ENCODE results near the gene CSF3R.

Gene CSF3R

GRCh38 chr1:36482724-36483388 lies at the start of gene CSF3R:
CSF3R (minus strand) TSS chr1:36482913; CDS start chr1:36479496, 3,417 bp downstream.
- Histone ChIP-seq H3K27ac (ENCODE audit: low read depth, low read length) (no peak within 1 kb of the TSS), H3K27me3 (ENCODE audit: control insufficient read depth in 1 of 2, insufficient read depth in 2 of 2, low read length in 2 of 2) (no peaks in the 10 kb centered on the region), H3K36me3 (ENCODE audit: insufficient read depth, low read length) (no peaks in the 10 kb centered on the region), H3K4me3 (ENCODE audit: low read depth in 1 of 2, low read length in 2 of 2) (no peak within 1 kb of the TSS), H3K9ac (ENCODE audit: low read length) (no peak within 1 kb of the TSS), H3K4me1 (ENCODE audit: insufficient read depth, low read length) (no peaks in the 10 kb centered on the region), H3K9me3 (ENCODE audit: low read length) (no peaks in the 10 kb centered on the region)

- Histone ChIP-seq H3K9me3 (ENCODE audit: low read length) (no peaks in the 10 kb centered on the region), H3K9ac (ENCODE audit: low read length) (no peak overlapping the region), H3K27ac (ENCODE audit: low read depth, low read length) (no peak overlapping the region), H3K4me1 (ENCODE audit: insufficient read depth, low read length) (no peaks in the 10 kb centered on the region), H3K36me3 (ENCODE audit: insufficient read depth, low read length) (no peaks in the 10 kb centered on the region), H3K4me3 (ENCODE audit: low read depth in 1 of 2, low read length in 2 of 2) (no peak overlapping the region), H3K27me3 (ENCODE audit: control insufficient read depth in 1 of 2, insufficient read depth in 2 of 2, low read length in 2 of 2) (peaks cover 0 to 8% of the 10 kb centered on the region in 2 donors)
These were observed 49.1 kb upstream of the CSF3R start for GRCh38 chr1:36531833-36532232.

- Histone ChIP-seq H3K27me3 (ENCODE audit: control insufficient read depth in 1 of 2, insufficient read depth in 2 of 2, low read length in 2 of 2) (peaks cover 0 to 8% of the 10 kb centered on the region in 2 donors), H3K4me3 (ENCODE audit: low read depth in 1 of 2, low read length in 2 of 2) (no peak overlapping the region), H3K27ac (ENCODE audit: low read depth, low read length) (no peak overlapping the region), H3K36me3 (ENCODE audit: insufficient read depth, low read length) (no peaks in the 10 kb centered on the region), H3K4me1 (ENCODE audit: insufficient read depth, low read length) (no peaks in the 10 kb centered on the region), H3K9ac (ENCODE audit: low read length) (no peak overlapping the region), H3K9me3 (ENCODE audit: low read length) (no peaks in the 10 kb centered on the region)
These were observed 48.1 kb upstream of the CSF3R start for GRCh38 chr1:36530791-36531190.

- Histone ChIP-seq H3K27me3 (ENCODE audit: control insufficient read depth in 1 of 2, insufficient read depth in 2 of 2, low read length in 2 of 2) (peaks cover 0 to 8% of the 10 kb centered on the region in 2 donors), H3K9me3 (ENCODE audit: low read length) (no peaks in the 10 kb centered on the region), H3K36me3 (ENCODE audit: insufficient read depth, low read length) (no peaks in the 10 kb centered on the region), H3K27ac (ENCODE audit: low read depth, low read length) (no peak overlapping the region), H3K4me3 (ENCODE audit: low read depth in 1 of 2, low read length in 2 of 2) (no peak overlapping the region), H3K4me1 (ENCODE audit: insufficient read depth, low read length) (no peaks in the 10 kb centered on the region), H3K9ac (ENCODE audit: low read length) (no peak overlapping the region)
These were observed 47.5 kb upstream of the CSF3R start for GRCh38 chr1:36530261-36530660.

GRCh38 chr1:36529769-36530260 lies 47.1 kb upstream of the CSF3R start:
- Histone ChIP-seq H3K27me3 (ENCODE audit: control insufficient read depth in 1 of 2, insufficient read depth in 2 of 2, low read length in 2 of 2) (peaks cover 0 to 8% of the 10 kb centered on the region in 2 donors), H3K27ac (ENCODE audit: low read depth, low read length) (no peak overlapping the region), H3K9me3 (ENCODE audit: low read length) (no peaks in the 10 kb centered on the region), H3K4me3 (ENCODE audit: low read depth in 1 of 2, low read length in 2 of 2) (no peak overlapping the region), H3K9ac (ENCODE audit: low read length) (no peak overlapping the region), H3K36me3 (ENCODE audit: insufficient read depth, low read length) (no peaks in the 10 kb centered on the region), H3K4me1 (ENCODE audit: insufficient read depth, low read length) (no peaks in the 10 kb centered on the region)

GRCh38 chr1:36528361-36529349 lies 45.9 kb upstream of the CSF3R start:
- Histone ChIP-seq H3K4me1 (ENCODE audit: insufficient read depth, low read length) (no peaks in the 10 kb centered on the region), H3K27me3 (ENCODE audit: control insufficient read depth in 1 of 2, insufficient read depth in 2 of 2, low read length in 2 of 2) (peaks cover 0 to 8% of the 10 kb centered on the region in 2 donors), H3K27ac (ENCODE audit: low read depth, low read length) (no peak overlapping the region), H3K9me3 (ENCODE audit: low read length) (no peaks in the 10 kb centered on the region), H3K36me3 (ENCODE audit: insufficient read depth, low read length) (no peaks in the 10 kb centered on the region), H3K9ac (ENCODE audit: low read length) (no peak overlapping the region), H3K4me3 (ENCODE audit: low read depth in 1 of 2, low read length in 2 of 2) (no peak overlapping the region)

GRCh38 chr1:36525166-36525565 lies 42.5 kb upstream of the CSF3R start:
- H3K4me3 ChIP-seq (ENCODE audit: low read depth in 1 of 2, low read length in 2 of 2) = no peak overlapping the region
- H3K9me3 ChIP-seq (ENCODE audit: low read length) = no peaks in the 10 kb centered on the region
- H3K27me3 ChIP-seq (ENCODE audit: control insufficient read depth in 1 of 2, insufficient read depth in 2 of 2, low read length in 2 of 2) = peaks cover 0 to 4% of the 10 kb centered on the region in 2 donors
- no peaks in the 10 kb centered on the region for H3K4me1 ChIP-seq (ENCODE audit: insufficient read depth, low read length)
- no peaks in the 10 kb centered on the region for H3K36me3 ChIP-seq (ENCODE audit: insufficient read depth, low read length)
- H3K27ac ChIP-seq (ENCODE audit: low read depth, low read length) = no peak overlapping the region
- H3K9ac ChIP-seq (ENCODE audit: low read length) = no peak overlapping the region

- Histone ChIP-seq H3K27me3 (ENCODE audit: control insufficient read depth in 1 of 2, insufficient read depth in 2 of 2, low read length in 2 of 2) (no peaks in the 10 kb centered on the region), H3K9me3 (ENCODE audit: low read length) (no peaks in the 10 kb centered on the region), H3K4me3 (ENCODE audit: low read depth in 1 of 2, low read length in 2 of 2) (no peak overlapping the region), H3K27ac (ENCODE audit: low read depth, low read length) (no peak overlapping the region), H3K9ac (ENCODE audit: low read length) (no peak overlapping the region), H3K36me3 (ENCODE audit: insufficient read depth, low read length) (no peaks in the 10 kb centered on the region), H3K4me1 (ENCODE audit: insufficient read depth, low read length) (no peaks in the 10 kb centered on the region)
These were observed 41.8 kb upstream of the CSF3R start for GRCh38 chr1:36524359-36525062.

- H3K9me3 ChIP-seq (ENCODE audit: low read length) = no peaks in the 10 kb centered on the region
- H3K4me3 ChIP-seq (ENCODE audit: low read depth in 1 of 2, low read length in 2 of 2) = no peak overlapping the region
- no peak overlapping the region for H3K9ac ChIP-seq (ENCODE audit: low read length)
- H3K27ac ChIP-seq (ENCODE audit: low read depth, low read length) = no peak overlapping the region
- no peaks in the 10 kb centered on the region for H3K4me1 ChIP-seq (ENCODE audit: insufficient read depth, low read length)
- H3K27me3 ChIP-seq (ENCODE audit: control insufficient read depth in 1 of 2, insufficient read depth in 2 of 2, low read length in 2 of 2) = no peaks in the 10 kb centered on the region
- no peaks in the 10 kb centered on the region for H3K36me3 ChIP-seq (ENCODE audit: insufficient read depth, low read length)
These were observed 41.1 kb upstream of the CSF3R start for GRCh38 chr1:36523850-36524249.

GRCh38 chr1:36523230-36523495 lies 40.5 kb upstream of the CSF3R start:
- H3K27me3 ChIP-seq (ENCODE audit: control insufficient read depth in 1 of 2, insufficient read depth in 2 of 2, low read length in 2 of 2) = no peaks in the 10 kb centered on the region
- no peaks in the 10 kb centered on the region for H3K9me3 ChIP-seq (ENCODE audit: low read length)
- H3K4me3 ChIP-seq (ENCODE audit: low read depth in 1 of 2, low read length in 2 of 2) = no peak overlapping the region
- no peaks in the 10 kb centered on the region for H3K36me3 ChIP-seq (ENCODE audit: insufficient read depth, low read length)
- H3K9ac ChIP-seq (ENCODE audit: low read length) = no peak overlapping the region
- H3K4me1 ChIP-seq (ENCODE audit: insufficient read depth, low read length) = no peaks in the 10 kb centered on the region
- no peak overlapping the region for H3K27ac ChIP-seq (ENCODE audit: low read depth, low read length)

GRCh38 chr1:36522461-36523229 lies 39.9 kb upstream of the CSF3R start:
- no peak overlapping the region for H3K4me3 ChIP-seq (ENCODE audit: low read depth in 1 of 2, low read length in 2 of 2)
- no peaks in the 10 kb centered on the region for H3K4me1 ChIP-seq (ENCODE audit: insufficient read depth, low read length)
- H3K9ac ChIP-seq (ENCODE audit: low read length) = no peak overlapping the region
- no peak overlapping the region for H3K27ac ChIP-seq (ENCODE audit: low read depth, low read length)
- H3K9me3 ChIP-seq (ENCODE audit: low read length) = no peaks in the 10 kb centered on the region
- H3K27me3 ChIP-seq (ENCODE audit: control insufficient read depth in 1 of 2, insufficient read depth in 2 of 2, low read length in 2 of 2) = no peaks in the 10 kb centered on the region
- no peaks in the 10 kb centered on the region for H3K36me3 ChIP-seq (ENCODE audit: insufficient read depth, low read length)

Measured in muscle layer of colon (tissue), 2 donors.